A549 (cell line): Measurements from ENCODE around the gene ATP6V1A.

Experiments
- CHD2 ChIP-seq: fragments of 150-350 bp; IDR thresholded peaks from 2 replicates; pipeline ENCODE4 v1.6.1; 2014; ENCODE audit warnings: low read length; ENCODE audit not compliant: partially characterized antibody
- CTCF ChIP-seq: fragments of >200 bp; sonication (Bioruptor Twin); formaldehyde crosslinking; IDR thresholded peaks from 3 replicates; pipeline ENCODE4 v1.5.1; 2016
- EP300 ChIP-seq, 2 experiments: fragments of >200 bp; sonication (Bioruptor Twin); formaldehyde crosslinking; IDR thresholded peaks; 2 replicates in 1 of 2; 3 replicates in 1 of 2; pipeline ENCODE4 v1.6.1; 2016 to 2017
- JUN ChIP-seq, 2 experiments: fragments of >200 bp; sonication (Bioruptor Twin); formaldehyde crosslinking; IDR thresholded peaks; 2 replicates in 1 of 2; 3 replicates in 1 of 2; pipeline ENCODE4 v1.6.1; 2016 to 2017
- KDM1A ChIP-seq: fragments of 200-600 bp; sonication (generic); IDR thresholded peaks from 2 replicates; pipeline ENCODE4 v1.6.1; 2016; ENCODE audit warnings: low read depth, mild to moderate bottlenecking
- MAFK ChIP-seq: fragments of 450-650 bp; IDR thresholded peaks from 2 replicates; pipeline ENCODE4 v1.6.1; 2014; ENCODE audit not compliant: partially characterized antibody
- MAX ChIP-seq: IDR thresholded peaks from 2 replicates; pipeline ENCODE4 v1.6.1; 2012
- SREBF2 ChIP-seq: fragments of 450-650 bp; IDR thresholded peaks from 2 replicates; pipeline ENCODE4 v1.6.1; 2014; ENCODE audit warnings: mild to moderate bottlenecking, moderate library complexity
- TP53 ChIP-seq: fragments of 250-450 bp; sonication (Bioruptor Pico); IDR thresholded peaks from 2 replicates; pipeline ENCODE4 v1.5.0; 2021; ENCODE audit warnings: mild to moderate bottlenecking, moderate library complexity
- USF2 ChIP-seq: fragments of 450-650 bp; IDR thresholded peaks from 2 replicates; pipeline ENCODE4 v1.6.1; 2014; ENCODE audit warnings: antibody characterized with exemption

- TF ChIP-seq MAX (no peak), CTCF (no peak), EP300 (IDR thresholded peaks at IDR 0.05) (no peak), SREBF2 (no peak), KDM1A (no peak), CHD2 (no peak), TP53 (CRISPR knock-in tag) (no peak), MAFK (no peak), JUN (IDR thresholded peaks at IDR 0.05) (no peak), USF2 (no peak)
Observed at GRCh38 chr3:113753376-113753985, 6.6 kb downstream of the ATP6V1A start.
